Peyer's patch (tissue), 4 donors: Measurements from ENCODE around the gene CADPS2.

Experiments
- CTCF ChIP-seq, 6 experiments: fragments of 450-650 bp in 4 of 6; fragments of 200-600 bp in 2 of 6; sonication (generic) in 1 of 6; IDR thresholded peaks; one replicate each; pipeline ENCODE4 v1.5.1; 2017 to 2019; ENCODE audit warnings: antibody characterized with exemption in 6 of 6, mild to moderate bottlenecking in 3 of 6, moderate library complexity in 1 of 6
- POLR2A ChIP-seq, 2 donors: fragments of 450-650 bp; IDR thresholded peaks; one replicate each; pipeline ENCODE4 v1.5.1; 2017; ENCODE audit warnings: antibody characterized with exemption in 2 of 2, mild to moderate bottlenecking in 2 of 2, moderate library complexity in 2 of 2

GRCh38 chr7:122429926-122430325, 456.3 kb downstream of the CADPS2 start:
- TF ChIP-seq CTCF (IDR thresholded peaks at IDR 0.05) (no peak), POLR2A (IDR thresholded peaks at IDR 0.05) (no peak)
